ENCODE results near the gene GPR171. TPM values are rescaled to one million over a fixed set of nuclear protein-coding genes. Genes with fewer than 3 reads are reported as not detected.

GPR171 gene
- total and polyA plus RNA-seq, 2 of the 13 experiments (the other 11 are each of a cell fraction or from before 2014, with no cell fraction given), result not detected

DNA sequence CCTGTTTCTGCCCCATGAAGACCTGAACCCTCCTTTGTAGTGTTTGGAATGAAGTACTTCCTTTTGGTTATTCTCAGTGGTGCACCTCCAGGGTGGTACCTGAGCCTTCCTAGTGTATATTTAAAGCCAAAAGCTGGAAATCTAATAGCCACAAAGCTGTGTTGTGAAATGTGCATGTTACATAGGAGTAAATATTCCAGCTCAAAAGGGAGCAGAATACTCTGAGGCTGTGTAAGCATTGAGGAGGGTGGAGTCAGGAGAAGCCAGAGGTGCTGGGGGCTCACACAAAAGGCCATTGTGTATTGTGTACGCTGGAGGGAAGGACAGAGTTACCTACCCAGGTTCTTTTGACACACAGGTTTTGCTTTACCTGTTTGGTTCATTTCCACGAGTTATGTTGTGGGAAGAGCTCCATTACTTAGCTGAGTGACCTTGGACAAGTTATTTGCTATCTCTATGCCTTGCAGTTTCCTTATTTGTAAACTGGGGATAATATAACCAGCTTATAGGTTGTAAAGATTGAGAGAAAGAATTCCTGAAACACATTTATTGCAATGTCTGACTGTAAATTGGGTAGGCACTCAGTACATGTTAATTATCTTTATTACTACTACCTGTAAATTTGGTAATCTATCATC is 24.7 kb downstream of the GPR171 start (continued):
- TF ChIP-seq ZNF607 (CRISPR knock-in tag; IDR thresholded peaks at IDR 0.05; ENCODE audit: borderline replicate concordance) (0 out of 2 replicates have a peak, but pooled peaks have one; percentile 43), RXRB (CRISPR knock-in tag; IDR thresholded peaks at IDR 0.05; ENCODE audit: borderline replicate concordance) (peak; percentile 74; the same call in 1 of the 2 replicates), ZNF510 (CRISPR knock-in tag; IDR thresholded peaks at IDR 0.05; ENCODE audit: low read depth) (no peak), HMG20B (CRISPR knock-in tag; conservative IDR thresholded peaks at IDR 0.05) (no peak), ZBTB20 (CRISPR knock-in tag; IDR thresholded peaks at IDR 0.05; ENCODE audit: borderline replicate concordance, low read depth) (peak; percentile 78), MIER2 (CRISPR knock-in tag; IDR thresholded peaks at IDR 0.05) (no peak; the same call in 1 of the 2 replicates), MIER3 (CRISPR knock-in tag; IDR thresholded peaks at IDR 0.05; ENCODE audit: borderline replicate concordance) (peak; percentile 93; the same call in 1 of the 2 replicates), FOSL2 (CRISPR knock-in tag; IDR thresholded peaks at IDR 0.05) (peak; percentile 59), ZMYM2 (CRISPR knock-in tag; IDR thresholded peaks at IDR 0.05) (no peak), CREM (IDR thresholded peaks at IDR 0.05) (peak; percentile 59; the same call in 1 of the 2 replicates), CREM (CRISPR knock-in tag; IDR thresholded peaks at IDR 0.05) (no peak), RBFOX2 (IDR thresholded peaks at IDR 0.05; ENCODE audit: low read depth, low read length) (no peak), SRSF4 (IDR thresholded peaks at IDR 0.05; ENCODE audit: low read depth, low read length, poor library complexity, severe bottlenecking) (no peak), HNRNPUL1 (IDR thresholded peaks at IDR 0.05; ENCODE audit: low read depth, low read length) (no peak), HOXA9 (CRISPR knock-in tag; IDR thresholded peaks at IDR 0.05; ENCODE audit: borderline replicate concordance) (no peak), FOXJ3 (CRISPR knock-in tag; IDR thresholded peaks at IDR 0.05; ENCODE audit: borderline replicate concordance) (peak; percentile 75; the same call in 1 of the 2 replicates)
- TF ChIP-seq, protein P1, sequence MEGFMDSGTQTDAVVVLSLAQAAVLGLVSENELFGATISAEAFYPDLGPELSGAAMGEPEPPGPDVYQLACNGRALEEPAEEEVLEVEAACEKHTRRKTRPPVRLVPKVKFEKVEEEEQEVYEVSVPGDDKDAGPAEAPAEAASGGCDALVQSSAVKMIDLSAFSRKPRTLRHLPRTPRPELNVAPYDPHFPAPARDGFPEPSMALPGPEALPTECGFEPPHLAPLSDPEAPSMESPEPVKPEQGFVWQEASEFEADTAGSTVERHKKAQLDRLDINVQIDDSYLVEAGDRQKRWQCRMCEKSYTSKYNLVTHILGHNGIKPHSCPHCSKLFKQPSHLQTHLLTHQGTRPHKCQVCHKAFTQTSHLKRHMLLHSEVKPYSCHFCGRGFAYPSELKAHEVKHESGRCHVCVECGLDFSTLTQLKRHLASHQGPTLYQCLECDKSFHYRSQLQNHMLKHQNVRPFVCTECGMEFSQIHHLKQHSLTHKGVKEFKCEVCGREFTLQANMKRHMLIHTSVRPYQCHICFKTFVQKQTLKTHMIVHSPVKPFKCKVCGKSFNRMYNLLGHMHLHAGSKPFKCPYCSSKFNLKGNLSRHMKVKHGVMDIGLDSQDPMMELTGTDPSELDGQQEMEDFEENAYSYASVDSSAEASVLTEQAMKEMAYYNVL (CRISPR knock-in tag; IDR thresholded peaks at IDR 0.05; ENCODE audit: borderline replicate concordance), result peak; percentile 63; the same call in 1 of the 2 replicates
- TF ChIP-seq, protein P2, sequence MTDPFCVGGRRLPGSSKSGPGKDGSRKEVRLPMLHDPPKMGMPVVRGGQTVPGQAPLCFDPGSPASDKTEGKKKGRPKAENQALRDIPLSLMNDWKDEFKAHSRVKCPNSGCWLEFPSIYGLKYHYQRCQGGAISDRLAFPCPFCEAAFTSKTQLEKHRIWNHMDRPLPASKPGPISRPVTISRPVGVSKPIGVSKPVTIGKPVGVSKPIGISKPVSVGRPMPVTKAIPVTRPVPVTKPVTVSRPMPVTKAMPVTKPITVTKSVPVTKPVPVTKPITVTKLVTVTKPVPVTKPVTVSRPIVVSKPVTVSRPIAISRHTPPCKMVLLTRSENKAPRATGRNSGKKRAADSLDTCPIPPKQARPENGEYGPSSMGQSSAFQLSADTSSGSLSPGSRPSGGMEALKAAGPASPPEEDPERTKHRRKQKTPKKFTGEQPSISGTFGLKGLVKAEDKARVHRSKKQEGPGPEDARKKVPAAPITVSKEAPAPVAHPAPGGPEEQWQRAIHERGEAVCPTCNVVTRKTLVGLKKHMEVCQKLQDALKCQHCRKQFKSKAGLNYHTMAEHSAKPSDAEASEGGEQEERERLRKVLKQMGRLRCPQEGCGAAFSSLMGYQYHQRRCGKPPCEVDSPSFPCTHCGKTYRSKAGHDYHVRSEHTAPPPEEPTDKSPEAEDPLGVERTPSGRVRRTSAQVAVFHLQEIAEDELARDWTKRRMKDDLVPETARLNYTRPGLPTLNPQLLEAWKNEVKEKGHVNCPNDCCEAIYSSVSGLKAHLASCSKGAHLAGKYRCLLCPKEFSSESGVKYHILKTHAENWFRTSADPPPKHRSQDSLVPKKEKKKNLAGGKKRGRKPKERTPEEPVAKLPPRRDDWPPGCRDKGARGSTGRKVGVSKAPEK (CRISPR knock-in tag; IDR thresholded peaks at IDR 0.05; ENCODE audit: borderline replicate concordance), result 0 out of 2 replicates have a peak, but pooled peaks have one; percentile 30
- TF ChIP-seq, protein P3, sequence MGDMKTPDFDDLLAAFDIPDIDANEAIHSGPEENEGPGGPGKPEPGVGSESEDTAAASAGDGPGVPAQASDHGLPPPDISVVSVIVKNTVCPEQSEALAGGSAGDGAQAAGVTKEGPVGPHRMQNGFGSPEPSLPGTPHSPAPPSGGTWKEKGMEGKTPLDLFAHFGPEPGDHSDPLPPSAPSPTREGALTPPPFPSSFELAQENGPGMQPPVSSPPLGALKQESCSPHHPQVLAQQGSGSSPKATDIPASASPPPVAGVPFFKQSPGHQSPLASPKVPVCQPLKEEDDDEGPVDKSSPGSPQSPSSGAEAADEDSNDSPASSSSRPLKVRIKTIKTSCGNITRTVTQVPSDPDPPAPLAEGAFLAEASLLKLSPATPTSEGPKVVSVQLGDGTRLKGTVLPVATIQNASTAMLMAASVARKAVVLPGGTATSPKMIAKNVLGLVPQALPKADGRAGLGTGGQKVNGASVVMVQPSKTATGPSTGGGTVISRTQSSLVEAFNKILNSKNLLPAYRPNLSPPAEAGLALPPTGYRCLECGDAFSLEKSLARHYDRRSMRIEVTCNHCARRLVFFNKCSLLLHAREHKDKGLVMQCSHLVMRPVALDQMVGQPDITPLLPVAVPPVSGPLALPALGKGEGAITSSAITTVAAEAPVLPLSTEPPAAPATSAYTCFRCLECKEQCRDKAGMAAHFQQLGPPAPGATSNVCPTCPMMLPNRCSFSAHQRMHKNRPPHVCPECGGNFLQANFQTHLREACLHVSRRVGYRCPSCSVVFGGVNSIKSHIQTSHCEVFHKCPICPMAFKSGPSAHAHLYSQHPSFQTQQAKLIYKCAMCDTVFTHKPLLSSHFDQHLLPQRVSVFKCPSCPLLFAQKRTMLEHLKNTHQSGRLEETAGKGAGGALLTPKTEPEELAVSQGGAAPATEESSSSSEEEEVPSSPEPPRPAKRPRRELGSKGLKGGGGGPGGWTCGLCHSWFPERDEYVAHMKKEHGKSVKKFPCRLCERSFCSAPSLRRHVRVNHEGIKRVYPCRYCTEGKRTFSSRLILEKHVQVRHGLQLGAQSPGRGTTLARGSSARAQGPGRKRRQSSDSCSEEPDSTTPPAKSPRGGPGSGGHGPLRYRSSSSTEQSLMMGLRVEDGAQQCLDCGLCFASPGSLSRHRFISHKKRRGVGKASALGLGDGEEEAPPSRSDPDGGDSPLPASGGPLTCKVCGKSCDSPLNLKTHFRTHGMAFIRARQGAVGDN (CRISPR knock-in tag; IDR thresholded peaks at IDR 0.05), result no peak
- TF ChIP-seq, protein P4, sequence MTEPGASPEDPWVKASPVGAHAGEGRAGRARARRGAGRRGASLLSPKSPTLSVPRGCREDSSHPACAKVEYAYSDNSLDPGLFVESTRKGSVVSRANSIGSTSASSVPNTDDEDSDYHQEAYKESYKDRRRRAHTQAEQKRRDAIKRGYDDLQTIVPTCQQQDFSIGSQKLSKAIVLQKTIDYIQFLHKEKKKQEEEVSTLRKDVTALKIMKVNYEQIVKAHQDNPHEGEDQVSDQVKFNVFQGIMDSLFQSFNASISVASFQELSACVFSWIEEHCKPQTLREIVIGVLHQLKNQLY (CRISPR knock-in tag; IDR thresholded peaks at IDR 0.05), result peak; percentile 18; the same call in 1 of the 2 replicates

All from HepG2 (cell line).